WTC11 (cell line): ENCODE results near the gene CBX6. TPM values are rescaled to one million over a fixed set of nuclear protein-coding genes. Genes with fewer than 3 reads are reported as not detected.

Source experiments
- ATAC-seq: fragments of 200-7000 bp; cut with Tn5 transposase; 2 replicates; pipeline ENCODE4 v1.10.0; 2021; ENCODE audit warnings: mild to moderate bottlenecking, moderate library complexity
- CTCF ChIA-PET: fragments of 300-600 bp; sonication (Branson Sonifier 250); formaldehyde crosslinking; loops from one replicate; lab custom pipeline; 2021; ENCODE audit warnings: antibody characterized with exemption; lab: Charles Lee
- POLR2A ChIA-PET: fragments of 350-600 bp; sonication (Branson Sonifier 250); formaldehyde crosslinking; loops from one replicate; lab custom pipeline; 2021; ENCODE audit warnings: antibody characterized with exemption; lab: Charles Lee
- DNase-seq: peaks from one replicate; pipeline ENCODE4 v3.0.0; 2021; ENCODE audit warnings: low spot score
- H3K27ac Mint-ChIP-seq: 2 replicates; pipeline ENCODE4 v1.8.0; 2021; ENCODE audit warnings: mixed read lengths
- H3K27me3 Mint-ChIP-seq: 2 replicates; pipeline ENCODE4 v1.8.0; 2021; ENCODE audit warnings: low read depth, mild to moderate bottlenecking, moderate library complexity, mixed read lengths
- H3K36me3 Mint-ChIP-seq: 2 replicates; pipeline ENCODE4 v1.8.0; 2021; ENCODE audit warnings: mixed read lengths
- H3K4me1 Mint-ChIP-seq: 2 replicates; pipeline ENCODE4 v1.8.0; 2022; ENCODE audit warnings: mixed read lengths
- H3K4me3 Mint-ChIP-seq: 2 replicates; pipeline ENCODE4 v1.8.0; 2021; ENCODE audit warnings: mild to moderate bottlenecking, moderate library complexity, mixed read lengths
- H3K9me3 Mint-ChIP-seq: 2 replicates; pipeline ENCODE4 v1.8.0; 2021; ENCODE audit warnings: mixed read lengths
- CREB1 ChIP-seq: sonication (generic); formaldehyde crosslinking; IDR thresholded peaks from 2 replicates; pipeline ENCODE4 v1.8.0; 2023; ENCODE audit warnings: mild to moderate bottlenecking, missing genetic modification reagents
- CREM ChIP-seq: sonication (generic); formaldehyde crosslinking; IDR thresholded peaks from 2 replicates; pipeline ENCODE4 v1.8.1; 2022; ENCODE audit warnings: mild to moderate bottlenecking, missing genetic modification reagents, moderate library complexity
- E2F4 ChIP-seq: sonication (generic); formaldehyde crosslinking; IDR thresholded peaks from 2 replicates; pipeline ENCODE4 v1.8.1; 2022; ENCODE audit warnings: low read depth, mild to moderate bottlenecking, moderate library complexity, missing genetic modification reagents, borderline replicate concordance
- FOXP4 ChIP-seq: sonication (generic); formaldehyde crosslinking; IDR thresholded peaks from 2 replicates; pipeline ENCODE4 v1.8.0; 2022; ENCODE audit warnings: mild to moderate bottlenecking, missing genetic modification reagents
- HMGXB4 ChIP-seq: sonication (generic); formaldehyde crosslinking; IDR thresholded peaks from 2 replicates; pipeline ENCODE4 v1.8.1; 2023; ENCODE audit warnings: mild to moderate bottlenecking, moderate library complexity, missing genetic modification reagents
- IRF2 ChIP-seq: sonication (generic); formaldehyde crosslinking; IDR thresholded peaks from 2 replicates; pipeline ENCODE4 v1.8.0; 2022; ENCODE audit warnings: low read depth, missing genetic modification reagents, borderline replicate concordance
- JAZF1 ChIP-seq: fragments of 250-450 bp; sonication (Bioruptor Pico); IDR thresholded peaks from 2 replicates; pipeline ENCODE4 v1.9.0; 2021; ENCODE audit warnings: moderate library complexity, mild to moderate bottlenecking, inconsistent platforms
- KAT7 ChIP-seq: sonication (generic); formaldehyde crosslinking; IDR thresholded peaks from 2 replicates; pipeline ENCODE4 v1.8.1; 2023; ENCODE audit warnings: missing genetic modification reagents, mild to moderate bottlenecking, borderline replicate concordance
- NFATC4 ChIP-seq: fragments of 250-450 bp; sonication (Bioruptor Pico); IDR thresholded peaks from 2 replicates; pipeline ENCODE4 v1.9.0; 2021; ENCODE audit warnings: mild to moderate bottlenecking
- OVOL2 ChIP-seq: fragments of 250-450 bp; sonication (Bioruptor Pico); IDR thresholded peaks from 2 replicates; pipeline ENCODE4 v1.9.0; 2021; ENCODE audit warnings: mild to moderate bottlenecking, borderline replicate concordance
- RORB ChIP-seq: fragments of 250-450 bp; sonication (Bioruptor Pico); IDR thresholded peaks from 2 replicates; pipeline ENCODE4 v1.9.0; 2021; ENCODE audit warnings: mild to moderate bottlenecking
- SMAD3 ChIP-seq: sonication (generic); formaldehyde crosslinking; IDR thresholded peaks from 2 replicates; pipeline ENCODE4 v1.8.0; 2022; ENCODE audit warnings: missing genetic modification reagents, mild to moderate bottlenecking, borderline replicate concordance
- SP1 ChIP-seq: sonication (generic); formaldehyde crosslinking; conservative IDR thresholded peaks from 2 replicates; pipeline ENCODE4 v1.8.1; 2022; ENCODE audit warnings: missing genetic modification reagents
- TEAD1 ChIP-seq: sonication (generic); formaldehyde crosslinking; IDR thresholded peaks from 2 replicates; pipeline ENCODE4 v1.8.0; 2022; ENCODE audit warnings: mild to moderate bottlenecking, missing genetic modification reagents
- ZNF121 ChIP-seq: sonication (generic); formaldehyde crosslinking; IDR thresholded peaks from 2 replicates; pipeline ENCODE4 v1.8.0; 2023; ENCODE audit warnings: missing genetic modification reagents
- ZNF263 ChIP-seq: sonication (generic); formaldehyde crosslinking; IDR thresholded peaks from 2 replicates; pipeline ENCODE4 v1.8.1; 2022; ENCODE audit warnings: low read depth, mild to moderate bottlenecking, moderate library complexity, missing genetic modification reagents
- ZNF416 ChIP-seq: fragments of 250-450 bp; sonication (Bioruptor Pico); IDR thresholded peaks from 2 replicates; pipeline ENCODE4 v1.9.0; 2021; ENCODE audit warnings: mild to moderate bottlenecking, inconsistent platforms
- total RNA-seq: library from RNA; stranded (reverse); gene quantifications from 3 replicates; pipeline ENCODE4 v1.2.3, GENCODE V29; 2021

Gene CBX6
- total RNA-seq, 1 experiment from 2014 or later = 27.0 TPM

GRCh38 chr22:38817196-38817595 is 54.8 kb downstream of the CBX6 start:
- ATAC-seq = no peak
- ChIA-PET POLR2A (no interaction called here), CTCF (interaction anchor here (2.5 kb wide), 1 partner anchor 48 kb away, joined by 7 read pairs; no protein-coding TSS in a partner anchor)
- Mint-ChIP-seq H3K4me3 (no peak overlapping the region), H3K36me3 (no peaks in the 10 kb centered on the region), H3K4me1 (0 out of 2 replicates have a peak, but pooled peaks cover 4% of the 10 kb centered on the region), H3K27me3 (peaks cover 20% of the 10 kb centered on the region), H3K9me3 (no peaks in the 10 kb centered on the region), H3K27ac (no peak overlapping the region)
- no peak for DNase-seq
- TF ChIP-seq CREB1 (CRISPR knock-in tag) = no peak
- no peak for TF ChIP-seq HMGXB4 (CRISPR knock-in tag)
- TF ChIP-seq OVOL2 (CRISPR knock-in tag) = no peak
- TF ChIP-seq CREM (CRISPR knock-in tag) = no peak
- no peak for TF ChIP-seq SP1 (CRISPR knock-in tag)

DNA sequence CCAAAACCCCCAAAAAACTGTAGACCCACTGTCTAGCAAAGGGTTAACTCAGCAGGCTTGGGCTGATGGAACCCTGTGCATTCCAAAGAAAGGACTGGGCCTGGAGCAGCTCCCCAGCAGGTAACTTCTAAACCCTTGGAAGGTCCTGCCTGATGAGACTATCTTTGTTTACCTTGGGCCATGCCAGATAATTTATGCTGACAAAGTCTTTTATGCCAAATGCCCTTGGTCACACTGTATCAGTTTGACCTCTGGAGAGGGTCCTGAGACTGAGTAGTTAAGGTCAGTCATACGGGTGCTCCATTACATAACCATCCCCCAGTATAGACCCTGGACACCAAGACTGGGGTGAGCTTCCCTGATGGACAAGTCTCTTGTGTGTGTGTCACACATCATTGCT is 56.2 kb downstream of the CBX6 start:
- 0 out of 2 replicates have a peak, but pooled peaks cover 4% of the 10 kb centered on the region for H3K4me1 Mint-ChIP-seq
- no peak overlapping the region for H3K27ac Mint-ChIP-seq
- TF ChIP-seq SMAD3 (CRISPR knock-in tag) = no peak
- TF ChIP-seq CREM (CRISPR knock-in tag) = no peak
- TF ChIP-seq FOXP4 (CRISPR knock-in tag) = no peak
- TF ChIP-seq RORB = no peak
- no peak for TF ChIP-seq TEAD1 (CRISPR knock-in tag)
- TF ChIP-seq NFATC4 = no peak
- no peak for TF ChIP-seq IRF2 (CRISPR knock-in tag)
- no peak for TF ChIP-seq JAZF1 (CRISPR knock-in tag)
- no peak for TF ChIP-seq KAT7
- TF ChIP-seq ZNF263 (CRISPR knock-in tag) = no peak
- no peak for TF ChIP-seq ZNF121 (CRISPR knock-in tag)
- TF ChIP-seq E2F4 (CRISPR knock-in tag) = no peak
- no peak for TF ChIP-seq ZNF416 (CRISPR knock-in tag)
- ATAC-seq (no peak), DNase-seq (no peak)
- peaks cover 25% of the 10 kb centered on the region for H3K27me3 Mint-ChIP-seq
- H3K36me3 Mint-ChIP-seq = no peaks in the 10 kb centered on the region
- ChIA-PET POLR2A (no interaction called here), CTCF (interaction anchor here (1.0 kb wide), 1 partner anchor 47 kb away, joined by 6 read pairs; no protein-coding TSS in a partner anchor)
- no peaks in the 10 kb centered on the region for H3K9me3 Mint-ChIP-seq
- no peak overlapping the region for H3K4me3 Mint-ChIP-seq

Other genes starting within 250 kb of the CBX6 start
- gene FAM227A, start 215.8 kb downstream of the CBX6 start, total RNA-seq = 3.8 to 6.3 TPM (median 6.0 TPM) in 3 replicates
- 26.5 to 28.3 TPM (median 28.1 TPM) in 3 replicates for gene CBY1, start 215.6 kb downstream of the CBX6 start, total RNA-seq
- gene TOMM22, start 190.3 kb downstream of the CBX6 start, total RNA-seq = 131 to 146 TPM (median 135 TPM) in 3 replicates
- gene JOSD1, start 171.3 kb downstream of the CBX6 start, total RNA-seq = 22.2 to 26.2 TPM (median 24.5 TPM) in 3 replicates
- gene GTPBP1, start 166.3 kb downstream of the CBX6 start, total RNA-seq = 98.9 to 108 TPM (median 101 TPM) in 3 replicates
- gene SUN2, start 116.2 kb downstream of the CBX6 start, total RNA-seq = 17.7 to 30.1 TPM (median 18.6 TPM) in 3 replicates
- gene DNAL4, start 78.1 kb downstream of the CBX6 start, total RNA-seq = 11.8 to 12.2 TPM (median 12.1 TPM) in 3 replicates
- 10.4 to 11.2 TPM (median 10.6 TPM) in 3 replicates for gene NPTXR, start 28.2 kb downstream of the CBX6 start, total RNA-seq
- gene APOBEC3A, start 85.4 kb upstream of the CBX6 start, total RNA-seq = not detected in 3 replicates
- 4.0 to 7.5 TPM (median 6.4 TPM) in 3 replicates for gene APOBEC3B, start 110.1 kb upstream of the CBX6 start, total RNA-seq
- 33.4 to 40.4 TPM (median 39.4 TPM) in 3 replicates for gene APOBEC3C, start 142.0 kb upstream of the CBX6 start, total RNA-seq
- 5.4 to 10.6 TPM (median 7.0 TPM) in 3 replicates for gene APOBEC3D, start 148.9 kb upstream of the CBX6 start, total RNA-seq
- 8.7 to 13.1 TPM (median 11.0 TPM) in 3 replicates for gene APOBEC3F, start 168.6 kb upstream of the CBX6 start, total RNA-seq
- gene APOBEC3G, start 205.1 kb upstream of the CBX6 start, total RNA-seq = 1.8 to 2.2 TPM (median 2.1 TPM) in 3 replicates
- gene APOBEC3H, start 225.0 kb upstream of the CBX6 start, total RNA-seq = 0.42 to 0.80 TPM (median 0.66 TPM) in 3 replicates